ENCODE results near the gene ACVR2B. TPM values are rescaled to one million over a fixed set of nuclear protein-coding genes. Genes with fewer than 3 reads are reported as not detected.

The ACVR2B gene
- total and polyA plus RNA-seq, 7 donors = 0.59 to 11.9 (median 3.4) TPM

DNA sequence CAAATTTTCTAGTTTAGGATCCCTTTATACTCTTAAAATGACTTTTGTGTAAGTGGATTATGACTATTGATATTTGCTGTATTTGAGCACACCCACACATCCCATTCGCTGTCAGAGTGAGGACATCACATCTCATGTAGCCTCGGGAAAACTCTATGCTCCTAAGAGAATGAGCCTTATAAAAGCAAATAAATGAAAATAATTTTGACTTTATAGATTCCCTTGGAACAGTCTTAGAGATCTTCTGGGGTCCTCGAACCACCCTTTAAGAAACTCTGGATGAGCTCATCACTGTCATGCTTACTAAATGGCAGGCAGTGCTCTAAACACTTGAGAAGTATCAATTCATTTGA is 26.4 kb downstream of the ACVR2B start:
- no peak overlapping the region for H3K4me3 ChIP-seq
- H3K4me1 ChIP-seq = peaks cover 4% of the 10 kb centered on the region
- intact Hi-C loops (cut with DNase I) = no loop called here
- H3K36me3 ChIP-seq (ENCODE audit: insufficient read depth in 1 of 2, low read depth in 1 of 2) = peaks cover 0 to 72% of the 10 kb centered on the region in 2 donors
- no peak for ATAC-seq
- TF ChIP-seq, protein P1, sequence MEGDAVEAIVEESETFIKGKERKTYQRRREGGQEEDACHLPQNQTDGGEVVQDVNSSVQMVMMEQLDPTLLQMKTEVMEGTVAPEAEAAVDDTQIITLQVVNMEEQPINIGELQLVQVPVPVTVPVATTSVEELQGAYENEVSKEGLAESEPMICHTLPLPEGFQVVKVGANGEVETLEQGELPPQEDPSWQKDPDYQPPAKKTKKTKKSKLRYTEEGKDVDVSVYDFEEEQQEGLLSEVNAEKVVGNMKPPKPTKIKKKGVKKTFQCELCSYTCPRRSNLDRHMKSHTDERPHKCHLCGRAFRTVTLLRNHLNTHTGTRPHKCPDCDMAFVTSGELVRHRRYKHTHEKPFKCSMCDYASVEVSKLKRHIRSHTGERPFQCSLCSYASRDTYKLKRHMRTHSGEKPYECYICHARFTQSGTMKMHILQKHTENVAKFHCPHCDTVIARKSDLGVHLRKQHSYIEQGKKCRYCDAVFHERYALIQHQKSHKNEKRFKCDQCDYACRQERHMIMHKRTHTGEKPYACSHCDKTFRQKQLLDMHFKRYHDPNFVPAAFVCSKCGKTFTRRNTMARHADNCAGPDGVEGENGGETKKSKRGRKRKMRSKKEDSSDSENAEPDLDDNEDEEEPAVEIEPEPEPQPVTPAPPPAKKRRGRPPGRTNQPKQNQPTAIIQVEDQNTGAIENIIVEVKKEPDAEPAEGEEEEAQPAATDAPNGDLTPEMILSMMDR (IDR thresholded peaks at IDR 0.05) = no peak
- H3K27me3 ChIP-seq (ENCODE audit: insufficient read depth in 3 of 3, low read length in 2 of 3) = no peaks in the 10 kb centered on the region
- H3K9me3 ChIP-seq = no peaks in the 10 kb centered on the region
- no peak overlapping the region for H3K27ac ChIP-seq
- no peak for DNase-seq
- WGBS, 3 donors = 79 to 81% (median 81%) methylated on average over 3 of the region's 3 CpGs

DNA sequence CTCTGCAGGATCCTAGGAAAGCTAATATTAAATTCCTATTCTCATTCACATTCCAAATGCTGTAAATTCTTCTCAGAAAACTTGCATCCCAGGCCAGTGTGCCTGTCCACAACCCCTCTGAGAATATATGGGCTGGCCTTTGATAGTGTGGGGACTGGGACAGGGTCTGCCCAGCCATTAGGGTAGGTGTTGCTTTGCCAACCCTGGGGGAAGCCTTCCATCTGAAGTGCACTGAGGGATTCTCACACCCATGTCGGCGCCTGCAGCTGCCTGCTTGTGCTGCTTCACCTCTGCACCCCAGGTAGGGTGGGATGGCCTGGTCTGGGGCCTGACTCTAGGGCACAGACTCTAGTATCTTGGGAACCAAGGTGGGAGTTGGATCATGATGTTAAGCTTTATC is 27.2 kb downstream of the ACVR2B start:
- intact Hi-C loops (cut with DNase I) = no loop called here
- ATAC-seq = no peak
- 96 to 97% (median 96%) methylated on average over 2 of the region's 2 CpGs for WGBS, 3 donors

DNA sequence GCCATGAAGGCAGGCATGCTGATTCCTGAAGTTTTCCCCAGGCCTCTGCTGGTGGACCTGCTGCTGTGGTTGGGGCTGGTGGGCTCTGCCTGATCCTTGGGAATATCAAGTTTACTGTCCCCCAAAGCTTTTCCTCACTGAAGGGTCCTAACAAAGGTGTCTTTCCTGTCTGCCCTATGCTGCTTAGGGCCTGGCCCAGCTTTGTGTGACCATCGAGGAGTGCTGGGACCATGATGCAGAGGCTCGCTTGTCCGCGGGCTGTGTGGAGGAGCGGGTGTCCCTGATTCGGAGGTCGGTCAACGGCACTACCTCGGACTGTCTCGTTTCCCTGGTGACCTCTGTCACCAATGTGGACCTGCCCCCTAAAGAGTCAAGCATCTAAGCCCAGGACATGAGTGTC is 29.3 kb downstream of the ACVR2B start:
- ATAC-seq = no peak
- TF ChIP-seq, protein P1 (IDR thresholded peaks at IDR 0.05) = no peak
- H3K27me3 ChIP-seq (ENCODE audit: insufficient read depth in 3 of 3, low read length in 2 of 3) = no peaks in the 10 kb centered on the region
- no peak overlapping the region for H3K4me3 ChIP-seq
- H3K4me1 ChIP-seq = peaks cover 12% of the 10 kb centered on the region
- no peak overlapping the region for H3K27ac ChIP-seq
- intact Hi-C loops (cut with DNase I) = no loop called here
- peaks cover 0 to 71% of the 10 kb centered on the region in 2 donors for H3K36me3 ChIP-seq (ENCODE audit: insufficient read depth in 1 of 2, low read depth in 1 of 2)
- DNase-seq = no peak
- no peaks in the 10 kb centered on the region for H3K9me3 ChIP-seq
- 81 to 92% (median 91%) methylated on average over 10 of the region's 10 CpGs for WGBS, 3 donors

More for the DNA sequence above, 27.2 kb downstream of the ACVR2B start:
- no peak for DNase-seq
- H3K36me3 ChIP-seq (ENCODE audit: insufficient read depth in 1 of 2, low read depth in 1 of 2) = peaks cover 0 to 75% of the 10 kb centered on the region in 2 donors
- TF ChIP-seq, protein P1 (IDR thresholded peaks at IDR 0.05) = no peak
- no peaks in the 10 kb centered on the region for H3K9me3 ChIP-seq
- peaks cover 4% of the 10 kb centered on the region for H3K4me1 ChIP-seq
- no peak overlapping the region for H3K27ac ChIP-seq
- H3K4me3 ChIP-seq = no peak overlapping the region
- no peaks in the 10 kb centered on the region for H3K27me3 ChIP-seq (ENCODE audit: insufficient read depth in 3 of 3, low read length in 2 of 3)

DNA sequence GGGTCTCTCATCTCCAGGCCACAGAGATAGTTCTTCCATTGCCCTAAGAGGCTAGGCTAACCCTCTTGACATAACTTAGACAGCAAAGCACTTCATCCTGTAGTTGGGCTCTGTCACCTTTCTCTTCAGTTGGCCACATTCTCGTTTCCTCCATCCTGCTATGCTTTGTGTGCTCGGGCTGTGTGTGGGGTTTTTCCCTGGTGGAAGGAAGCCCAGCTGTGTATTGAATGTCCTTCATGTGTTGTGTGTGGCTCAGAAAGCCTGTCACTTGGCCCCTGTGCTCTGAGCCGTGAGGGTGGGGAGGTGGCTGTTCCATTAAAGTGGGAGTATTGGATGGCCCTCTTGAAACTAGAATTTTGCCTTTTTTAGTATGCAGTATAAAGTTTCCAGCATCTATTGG is 33.6 kb downstream of the ACVR2B start:
- peak overlapping the region; percentile 0 for H3K27ac ChIP-seq
- peaks cover 0 to 31% of the 10 kb centered on the region in 2 donors for H3K36me3 ChIP-seq (ENCODE audit: insufficient read depth in 1 of 2, low read depth in 1 of 2)
- intact Hi-C loops (cut with DNase I) = no loop called here

DNA sequence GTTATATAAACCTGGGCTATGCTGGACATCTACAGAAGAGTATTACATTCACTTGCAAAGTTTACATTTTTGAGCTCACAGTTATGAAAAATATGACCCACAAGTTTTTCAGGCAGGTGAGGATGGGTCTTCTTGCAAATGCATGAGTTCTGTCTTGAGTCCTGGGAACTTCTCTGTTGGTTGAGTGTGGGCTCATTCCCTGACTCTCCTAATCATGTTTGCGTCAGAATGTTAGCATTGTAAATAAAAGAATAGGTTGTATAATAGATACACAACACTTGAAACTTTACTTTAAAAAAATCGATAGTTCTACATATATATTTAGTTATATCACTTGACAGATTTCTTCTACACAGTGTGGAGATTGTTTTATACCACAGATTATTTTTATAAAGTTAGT is 35.3 kb downstream of the ACVR2B start:
- no peaks in the 10 kb centered on the region for H3K27me3 ChIP-seq (ENCODE audit: insufficient read depth in 3 of 3, low read length in 2 of 3)
- intact Hi-C loops (cut with DNase I) = no loop called here
- no peak overlapping the region for H3K27ac ChIP-seq
- DNase-seq (no peak), ATAC-seq (no peak)
- H3K4me1 ChIP-seq = peaks cover 40% of the 10 kb centered on the region
- H3K36me3 ChIP-seq (ENCODE audit: insufficient read depth in 1 of 2, low read depth in 1 of 2) = peaks cover 0 to 15% of the 10 kb centered on the region in 2 donors
- H3K4me3 ChIP-seq = no peak overlapping the region
- no peaks in the 10 kb centered on the region for H3K9me3 ChIP-seq
- 93 to 99% (median 98%) methylated on average over 2 of the region's 2 CpGs for WGBS, 3 donors
- TF ChIP-seq, protein P1 (IDR thresholded peaks at IDR 0.05) = no peak

More for the DNA sequence above, 33.6 kb downstream of the ACVR2B start:
- ATAC-seq = peak in 3 of 4 donors; percentile 48 to 73 (median 68)
- Histone ChIP-seq H3K27me3 (ENCODE audit: insufficient read depth in 3 of 3, low read length in 2 of 3) (no peaks in the 10 kb centered on the region), H3K4me1 (peaks cover 29% of the 10 kb centered on the region), H3K9me3 (no peaks in the 10 kb centered on the region), H3K4me3 (no peak overlapping the region)
- DNase-seq = no peak
- TF ChIP-seq, protein P1 (IDR thresholded peaks at IDR 0.05) = no peak
- WGBS, 3 donors = 15 to 18% (median 16%) methylated on average over 3 of the region's 3 CpGs

Measured in psoas muscle (tissue), 8 donors.